Erythroblast (primary cell): ENCODE results near the gene ICA1.

Experiments used
- GATA1 ChIP-seq: IDR thresholded peaks from 2 replicates; pipeline ENCODE4 v1.6.1; 2011; ENCODE audit warnings: low read depth, mild to moderate bottlenecking, control low read depth, low read length, moderate library complexity
- POLR2A ChIP-seq: IDR thresholded peaks from 2 replicates; pipeline ENCODE4 v1.6.1; 2011; ENCODE audit warnings: mild to moderate bottlenecking, low read length

- TF ChIP-seq POLR2A (no peak), GATA1 (no peak)
Measured at GRCh38 chr7:8295638-8296361, 33.8 kb upstream of the ICA1 start.
